Psoas muscle (tissue), 8 donors: Measurements from ENCODE around the gene ITPA. TPM values are rescaled to one million over a fixed set of nuclear protein-coding genes. Genes with fewer than 3 reads are reported as not detected.

Experiments
- ATAC-seq, 4 donors: fragments of 200-7000 bp; cut with Tn5 transposase; one replicate each; pipeline ENCODE4 v1.9.1; 2020; ENCODE audit warnings: moderate library complexity in 3 of 4, mild to moderate bottlenecking in 2 of 4
- DNase-seq, 2 donors: peaks; one replicate each; pipeline ENCODE4 v3.0.0-alpha.2; 2020
- H3K27ac ChIP-seq: fragments of 200-600 bp; one replicate; pipeline ENCODE4 v1.8.0; 2022
- H3K27me3 ChIP-seq, 3 donors: fragments of 200-600 bp in 1 of 3; one replicate each; pipeline versions ENCODE4 v1.6.1 to v1.8.0; 2013 to 2022; ENCODE audit warnings: low read length in 2 of 3, mild to moderate bottlenecking in 2 of 3, moderate library complexity in 1 of 3; ENCODE audit not compliant: insufficient read depth in 3 of 3
- H3K36me3 ChIP-seq, 2 donors: fragments of 200-600 bp in 1 of 2; one replicate each; pipeline versions ENCODE4 v1.6.1 to v1.8.0; 2013 to 2022; ENCODE audit warnings: low read depth in 1 of 2, mild to moderate bottlenecking in 1 of 2, moderate library complexity in 1 of 2; ENCODE audit not compliant: insufficient read depth in 1 of 2
- H3K4me1 ChIP-seq: fragments of 200-600 bp; one replicate; pipeline ENCODE4 v1.8.0; 2022
- H3K4me3 ChIP-seq: fragments of 200-600 bp; one replicate; pipeline ENCODE4 v1.8.0; 2022; ENCODE audit warnings: mild to moderate bottlenecking
- H3K9me3 ChIP-seq: fragments of 200-600 bp; one replicate; pipeline ENCODE4 v1.8.0; 2022
- CTCF ChIP-seq: fragments of 200-600 bp; IDR thresholded peaks from one replicate; pipeline ENCODE4 v1.8.0; 2022; ENCODE audit warnings: antibody characterized with exemption
- WGBS, 3 donors: extraction: QIAGEN DNeasy Blood & Tissue Kit; methylation state at CpG; one replicate each; pipeline versions ENCODE4 v1.1.6 to v1.1.7; 2013; 5-methylcytosine and 5-hydroxymethylcytosine counted together
- intact Hi-C, 2 donors: fragments of 100-400 bp; cut with DNase I; formaldehyde crosslinking; loops; one replicate each; pipeline versions ENCODE4 v1.11.0 to v1.14.2; 2022
- polyA plus RNA-seq, 3 donors: library from polyadenylated mRNA; stranded (reverse); fragments of 200-250 nt; gene quantifications; one replicate each; pipeline ENCODE4 v1.2.3, GENCODE V29; 2013
- total RNA-seq, 4 donors: library from RNA; stranded (reverse); fragmentation: NEBNext Ultra II Directional in 2 of 4; extraction: Animal tissue kit (Norgen Biotek cat#: 25700) in 2 of 4; gene quantifications; one replicate each; pipeline versions ENCODE4 v1.2.1 to v1.2.4, GENCODE V29; 2021 to 2023
- donor health status: healthy with polysubstance abuse.
- donor health status: DM: no; HTN: no; CAD: no; lungs with moderate emphysema.
- donor health status: Bipolar disorder and iron deficiency.
- donor health status: healthy.
- donor health status: DM: yes; HTN: yes; CAD: no.
- donor health status: DM: no; HTN: no; CAD: no.
- donor health status: DM: no; HTN: no; CAD: no.
- donor health status: DM: yes; HTN: yes; CAD: no.

ITPA gene
- total and polyA plus RNA-seq, 7 donors, result 19.6 to 83.9 (median 26.0) TPM

GRCh38 chr20:3235666-3236324, 26.5 kb downstream of the ITPA start:
- no peaks in the 10 kb centered on the region for H3K36me3 ChIP-seq
- WGBS, 3 donors, result 74 to 78% (median 74%) methylated on average over 4 of the region's 4 CpGs
- H3K27ac ChIP-seq, result no peak overlapping the region
- peaks cover 6% of the 10 kb centered on the region for H3K4me1 ChIP-seq
- ATAC-seq (no peak), DNase-seq (no peak)
- no peak overlapping the region for H3K4me3 ChIP-seq
- TF ChIP-seq CTCF, result no peak
- peaks cover 0 to 40% (median 27%) of the 10 kb centered on the region in 3 donors for H3K27me3 ChIP-seq
- no peaks in the 10 kb centered on the region for H3K9me3 ChIP-seq
- intact Hi-C loops, result no loop called here

GRCh38 chr20:3237011-3237957, 28.0 kb downstream of the ITPA start:
- 56 to 69% (median 58%) methylated on average over 24 to 25 of the region's 25 CpGs for WGBS, 3 donors
- DNase-seq, result no peak
- Histone ChIP-seq H3K27ac (no peak overlapping the region), H3K27me3 (peaks cover 0 to 42% (median 28%) of the 10 kb centered on the region in 3 donors), H3K4me1 (peaks cover 6% of the 10 kb centered on the region), H3K36me3 (no peaks in the 10 kb centered on the region), H3K4me3 (peak overlapping the region; percentile 84), H3K9me3 (no peaks in the 10 kb centered on the region)
- intact Hi-C loops, result no loop called here
- TF ChIP-seq CTCF, result no peak
- ATAC-seq, result no peak

DNA sequence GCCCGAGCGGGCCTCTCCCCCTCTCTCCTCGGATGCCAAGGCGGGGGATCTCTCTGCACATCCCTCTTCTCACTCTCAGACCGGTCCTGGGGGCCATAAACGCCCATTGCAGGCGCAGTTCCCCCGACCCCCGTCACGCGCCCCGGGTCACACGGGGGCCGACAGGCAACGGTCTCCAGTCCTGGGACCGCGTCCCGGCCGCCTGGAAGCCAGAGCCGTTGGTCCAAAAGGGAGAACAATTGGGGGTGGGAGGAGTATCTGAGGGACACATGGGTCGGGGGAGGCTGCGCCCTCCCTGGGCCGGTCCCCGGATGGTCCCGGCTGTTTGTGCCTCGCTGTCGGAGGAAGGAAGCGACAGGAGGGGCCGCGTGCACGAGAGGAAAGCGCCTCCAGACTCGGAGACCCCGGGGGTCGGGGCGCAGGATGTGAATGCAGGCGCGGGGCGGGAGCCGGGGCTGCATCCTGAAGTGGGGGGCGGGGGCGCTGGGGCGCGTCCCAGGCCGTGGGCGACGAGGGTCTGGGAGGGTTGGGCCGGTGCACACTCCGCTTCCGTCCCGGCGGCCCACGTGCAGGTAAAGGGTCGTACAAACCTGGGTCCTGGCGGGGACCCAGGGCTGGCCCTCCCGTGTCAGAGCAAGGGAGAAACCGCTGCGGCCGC, 28.8 kb downstream of the ITPA start:
- no peak for TF ChIP-seq CTCF
- DNase-seq (no peak), ATAC-seq (peak in 1 of 4 donors; percentile 8)
- H3K9me3 ChIP-seq, result no peaks in the 10 kb centered on the region
- H3K36me3 ChIP-seq, result no peaks in the 10 kb centered on the region
- H3K4me1 ChIP-seq, result peaks cover 6% of the 10 kb centered on the region
- peaks cover 0 to 44% (median 28%) of the 10 kb centered on the region in 3 donors for H3K27me3 ChIP-seq
- no peak overlapping the region for H3K27ac ChIP-seq
- 6 to 7% (median 7%) methylated on average over 33 to 59 of the region's 59 CpGs for WGBS, 3 donors
- peak overlapping the region; percentile 84 for H3K4me3 ChIP-seq
- intact Hi-C loops, result no loop called here

DNA sequence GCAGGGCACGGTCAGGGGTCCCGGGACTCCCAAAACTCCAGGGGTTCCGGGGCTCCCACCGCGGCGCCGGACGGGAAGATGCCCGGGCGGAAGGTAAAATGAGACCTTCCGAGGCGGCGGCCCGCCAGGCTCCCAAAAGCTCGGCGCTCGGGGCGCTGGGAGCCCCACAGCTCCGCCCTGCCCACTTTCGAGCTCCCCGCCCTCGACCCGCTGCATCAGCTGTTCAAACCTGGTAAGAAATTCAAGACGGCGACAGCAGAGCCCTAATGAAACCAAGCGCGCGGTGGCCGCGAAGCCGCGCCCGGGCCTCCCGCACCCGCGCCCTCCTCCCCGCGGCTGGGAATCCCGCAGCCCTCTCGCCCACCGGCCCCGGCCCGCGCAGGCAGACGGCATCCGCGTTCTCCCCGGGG, 29.3 kb downstream of the ITPA start:
- peak in 2 of 4 donors; percentile 25 to 36 for ATAC-seq
- intact Hi-C loops, result no loop called here
- Histone ChIP-seq H3K4me1 (peaks cover 6% of the 10 kb centered on the region), H3K4me3 (peak overlapping the region; percentile 84), H3K27ac (no peak overlapping the region), H3K27me3 (peaks cover 0 to 44% (median 28%) of the 10 kb centered on the region in 3 donors), H3K36me3 (no peaks in the 10 kb centered on the region), H3K9me3 (no peaks in the 10 kb centered on the region)
- TF ChIP-seq CTCF, result no peak
- DNase-seq, result no peak
- WGBS, 3 donors, result 0 to 1% (median 1%) methylated on average over 25 to 48 of the region's 48 CpGs
